Astrocyte (in vitro differentiated cells and primary cell): ENCODE results near the gene SLC16A7. TPM values are rescaled to one million over a fixed set of nuclear protein-coding genes. Genes with fewer than 3 reads are reported as not detected.

ENCODE experiments used
- DNase-seq: peaks from one replicate; pipeline ENCODE4 v3.0.0-alpha.2; 2010; ENCODE audit warnings: low read depth
- FAIRE-seq: peaks from 2 replicates; lab custom pipeline; 2011; peaks lifted over from hg19 to GRCh38; lab: Jason Lieb, UNC
- H2AFZ ChIP-seq: 2 replicates; pipeline ENCODE4 v1.6.0; 2012; ENCODE audit warnings: low read depth, low read length, inconsistent platforms
- H3K27ac ChIP-seq: 2 replicates; pipeline ENCODE4 v1.5.1; 2011; ENCODE audit warnings: low read depth, low read length, inconsistent platforms
- H3K27me3 ChIP-seq: 2 replicates; pipeline ENCODE4 v1.6.0; 2011; ENCODE audit warnings: low read length, inconsistent platforms; ENCODE audit not compliant: insufficient read depth
- H3K36me3 ChIP-seq: 2 replicates; pipeline ENCODE4 v1.5.1; 2011; ENCODE audit warnings: low read length, inconsistent platforms; ENCODE audit not compliant: insufficient read depth
- H3K4me1 ChIP-seq: 2 replicates; pipeline ENCODE4 v1.5.1; 2011; ENCODE audit warnings: low read length, inconsistent platforms; ENCODE audit not compliant: insufficient read depth
- H3K4me2 ChIP-seq: 2 replicates; pipeline ENCODE4 v1.6.0; 2012; ENCODE audit warnings: low read length, inconsistent platforms
- H3K4me3 ChIP-seq: 2 replicates; pipeline ENCODE4 v1.5.1; 2011; ENCODE audit warnings: low read depth, mild to moderate bottlenecking, low read length, inconsistent platforms; ENCODE audit not compliant: insufficient read depth
- H3K79me2 ChIP-seq: 2 replicates; pipeline ENCODE4 v1.6.0; 2012; ENCODE audit warnings: mild to moderate bottlenecking, low read length, inconsistent platforms; ENCODE audit not compliant: insufficient read depth
- H3K9ac ChIP-seq: 2 replicates; pipeline ENCODE4 v1.6.0; 2012; ENCODE audit warnings: mild to moderate bottlenecking, low read length, inconsistent platforms
- H3K9me3 ChIP-seq: 2 replicates; pipeline ENCODE4 v1.5.1; 2012; ENCODE audit warnings: low read depth, mild to moderate bottlenecking, low read length, inconsistent platforms; ENCODE audit not compliant: insufficient read depth
- H4K20me1 ChIP-seq: 2 replicates; pipeline ENCODE4 v1.6.0; 2012; ENCODE audit warnings: low read length, inconsistent platforms; ENCODE audit not compliant: insufficient read depth
- H3K27ac Mint-ChIP-seq: one replicate; pipeline ENCODE4 v1.8.0; 2021; ENCODE audit warnings: mild to moderate bottlenecking, mixed read lengths; ENCODE audit not compliant: unreplicated experiment
- H3K27me3 Mint-ChIP-seq: one replicate; pipeline ENCODE4 v1.8.0; 2021; ENCODE audit warnings: low read depth, mixed read lengths; ENCODE audit not compliant: unreplicated experiment
- H3K36me3 Mint-ChIP-seq: one replicate; pipeline ENCODE4 v1.8.0; 2021; ENCODE audit warnings: low read depth, mixed read lengths; ENCODE audit not compliant: unreplicated experiment
- H3K4me1 Mint-ChIP-seq: one replicate; pipeline ENCODE4 v1.8.0; 2021; ENCODE audit warnings: low read depth, mixed read lengths; ENCODE audit not compliant: unreplicated experiment
- H3K4me3 Mint-ChIP-seq: one replicate; pipeline ENCODE4 v1.8.0; 2021; ENCODE audit warnings: mild to moderate bottlenecking, moderate library complexity, mixed read lengths; ENCODE audit not compliant: unreplicated experiment
- H3K9me3 Mint-ChIP-seq: one replicate; pipeline ENCODE4 v1.8.0; 2021; ENCODE audit warnings: mild to moderate bottlenecking, mixed read lengths; ENCODE audit not compliant: unreplicated experiment
- CTCF ChIP-seq: IDR thresholded peaks from 2 replicates; pipeline ENCODE4 v1.5.1; 2011; ENCODE audit warnings: low read depth, mild to moderate bottlenecking, inconsistent platforms, low read length, moderate library complexity; ENCODE audit not compliant: insufficient read depth
- EZH2 ChIP-seq: IDR thresholded peaks from 2 replicates; pipeline ENCODE4 v1.6.1; 2012; ENCODE audit warnings: mild to moderate bottlenecking, low read length, inconsistent platforms; ENCODE audit not compliant: insufficient read depth
- total RNA-seq: library from RNA; stranded (reverse); gene quantifications from 2 replicates; pipeline ENCODE4 v1.2.1, GENCODE V29; 2021

SLC16A7 gene
- total RNA-seq, 1 donor from 2014 or later = 4.5 TPM

GRCh38 chr12:59719701-59720100, 123.9 kb downstream of the SLC16A7 start:
- no peaks in the 10 kb centered on the region for H3K9me3 Mint-ChIP-seq
- H4K20me1 ChIP-seq = no peaks in the 10 kb centered on the region
- H3K9ac ChIP-seq = no peak overlapping the region
- H3K4me1 ChIP-seq = no peaks in the 10 kb centered on the region
- H3K27me3 ChIP-seq = no peaks in the 10 kb centered on the region
- H3K27ac Mint-ChIP-seq = no peak overlapping the region
- H3K9me3 ChIP-seq = no peaks in the 10 kb centered on the region
- no peak overlapping the region for H3K27ac ChIP-seq
- no peaks in the 10 kb centered on the region for H3K27me3 Mint-ChIP-seq
- no peaks in the 10 kb centered on the region for H3K79me2 ChIP-seq
- no peak for FAIRE-seq
- no peak for DNase-seq
- no peak overlapping the region for H3K4me3 Mint-ChIP-seq
- no peaks in the 10 kb centered on the region for H3K4me1 Mint-ChIP-seq
- H3K36me3 Mint-ChIP-seq = no peaks in the 10 kb centered on the region
- TF ChIP-seq CTCF (no peak), EZH2 (no peak)
- no peak overlapping the region for H3K4me2 ChIP-seq
- no peaks in the 10 kb centered on the region for H3K36me3 ChIP-seq
- H2AFZ ChIP-seq = no peak overlapping the region
- H3K4me3 ChIP-seq = no peak overlapping the region

GRCh38 chr12:59723520-59723919, 127.7 kb downstream of the SLC16A7 start:
- no peaks in the 10 kb centered on the region for H3K36me3 Mint-ChIP-seq
- Histone ChIP-seq H3K27ac (no peak overlapping the region), H3K79me2 (no peaks in the 10 kb centered on the region), H3K4me3 (no peak overlapping the region), H3K4me1 (no peaks in the 10 kb centered on the region), H3K27me3 (no peaks in the 10 kb centered on the region), H3K9me3 (no peaks in the 10 kb centered on the region), H3K4me2 (no peak overlapping the region), H3K9ac (no peak overlapping the region), H4K20me1 (no peaks in the 10 kb centered on the region), H3K36me3 (no peaks in the 10 kb centered on the region), H2AFZ (no peak overlapping the region)
- H3K27me3 Mint-ChIP-seq = no peaks in the 10 kb centered on the region
- no peak for TF ChIP-seq CTCF
- no peak for TF ChIP-seq EZH2
- DNase-seq (no peak), FAIRE-seq (no peak)
- H3K27ac Mint-ChIP-seq = no peak overlapping the region
- H3K4me3 Mint-ChIP-seq = no peak overlapping the region
- no peaks in the 10 kb centered on the region for H3K9me3 Mint-ChIP-seq
- no peaks in the 10 kb centered on the region for H3K4me1 Mint-ChIP-seq

GRCh38 chr12:59724011-59724695, 128.3 kb downstream of the SLC16A7 start:
- H3K9me3 ChIP-seq = no peaks in the 10 kb centered on the region
- H3K27ac ChIP-seq = no peak overlapping the region
- Mint-ChIP-seq H3K27ac (no peak overlapping the region), H3K36me3 (no peaks in the 10 kb centered on the region), H3K4me1 (no peaks in the 10 kb centered on the region), H3K4me3 (no peak overlapping the region), H3K27me3 (no peaks in the 10 kb centered on the region), H3K9me3 (no peaks in the 10 kb centered on the region)
- no peaks in the 10 kb centered on the region for H4K20me1 ChIP-seq
- no peak overlapping the region for H3K4me3 ChIP-seq
- no peaks in the 10 kb centered on the region for H3K36me3 ChIP-seq
- H3K79me2 ChIP-seq = no peaks in the 10 kb centered on the region
- no peaks in the 10 kb centered on the region for H3K4me1 ChIP-seq
- H3K4me2 ChIP-seq = no peak overlapping the region
- no peak for DNase-seq
- H3K27me3 ChIP-seq = no peaks in the 10 kb centered on the region
- H2AFZ ChIP-seq = no peak overlapping the region
- TF ChIP-seq EZH2 = no peak
- no peak for TF ChIP-seq CTCF
- no peak for FAIRE-seq
- H3K9ac ChIP-seq = no peak overlapping the region
